Adrenal gland (tissue), 5 donors: Measurements from ENCODE around the gene GNAT2.

Source experiments
- POLR2A ChIP-seq, 2 donors: fragments of 450-650 bp; IDR thresholded peaks; one replicate each; pipeline ENCODE4 v1.6.1; 2017; ENCODE audit warnings: antibody characterized with exemption in 2 of 2, mild to moderate bottlenecking in 2 of 2, moderate library complexity in 1 of 2
- TF ChIP-seq, protein P1 (sequence below), 6 experiments: fragments of 450-650 bp in 4 of 6; fragments of 200-600 bp in 2 of 6; sonication (generic) in 1 of 6; IDR thresholded peaks; 1 replicate in 5 of 6; 2 replicates in 1 of 6; pipeline versions ENCODE4 v1.5.1 to v1.8.0; 2016 to 2021; ENCODE audit warnings: antibody characterized with exemption in 6 of 6, mild to moderate bottlenecking in 2 of 6, moderate library complexity in 1 of 6
- donor health status: DM: no; HTN: no; CAD: no.

DNA sequence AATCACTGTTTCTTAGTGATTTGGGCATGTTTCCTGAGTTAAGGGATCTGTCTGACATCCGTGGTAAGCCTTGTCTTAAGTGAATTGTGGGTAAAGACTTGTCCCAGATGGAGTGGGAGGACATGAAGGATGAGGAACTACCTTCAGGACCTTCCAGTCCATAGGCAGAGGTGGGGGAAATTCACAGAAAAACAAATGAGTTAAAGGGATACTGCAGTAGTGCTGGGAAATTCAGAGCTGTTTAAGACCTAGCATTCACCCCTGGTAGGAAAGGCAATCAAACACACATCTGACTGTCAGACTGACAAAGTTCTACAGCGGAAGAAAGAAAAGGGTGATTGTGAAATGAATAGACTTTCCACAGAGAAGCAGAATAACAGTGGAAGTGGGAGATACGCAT, 3.0 kb downstream of the GNAT2 start:
- TF ChIP-seq, protein P1, sequence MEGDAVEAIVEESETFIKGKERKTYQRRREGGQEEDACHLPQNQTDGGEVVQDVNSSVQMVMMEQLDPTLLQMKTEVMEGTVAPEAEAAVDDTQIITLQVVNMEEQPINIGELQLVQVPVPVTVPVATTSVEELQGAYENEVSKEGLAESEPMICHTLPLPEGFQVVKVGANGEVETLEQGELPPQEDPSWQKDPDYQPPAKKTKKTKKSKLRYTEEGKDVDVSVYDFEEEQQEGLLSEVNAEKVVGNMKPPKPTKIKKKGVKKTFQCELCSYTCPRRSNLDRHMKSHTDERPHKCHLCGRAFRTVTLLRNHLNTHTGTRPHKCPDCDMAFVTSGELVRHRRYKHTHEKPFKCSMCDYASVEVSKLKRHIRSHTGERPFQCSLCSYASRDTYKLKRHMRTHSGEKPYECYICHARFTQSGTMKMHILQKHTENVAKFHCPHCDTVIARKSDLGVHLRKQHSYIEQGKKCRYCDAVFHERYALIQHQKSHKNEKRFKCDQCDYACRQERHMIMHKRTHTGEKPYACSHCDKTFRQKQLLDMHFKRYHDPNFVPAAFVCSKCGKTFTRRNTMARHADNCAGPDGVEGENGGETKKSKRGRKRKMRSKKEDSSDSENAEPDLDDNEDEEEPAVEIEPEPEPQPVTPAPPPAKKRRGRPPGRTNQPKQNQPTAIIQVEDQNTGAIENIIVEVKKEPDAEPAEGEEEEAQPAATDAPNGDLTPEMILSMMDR (IDR thresholded peaks at IDR 0.05) = no peak
- no peak for TF ChIP-seq POLR2A (IDR thresholded peaks at IDR 0.05)
